HepG2 (cell line): ENCODE data around the gene SMYD1. TPM values are rescaled to one million over a fixed set of nuclear protein-coding genes. Genes with fewer than 3 reads are reported as not detected.

Experiments used
- ARNT ChIP-seq: fragments of 450-650 bp; IDR thresholded peaks from 2 replicates; pipeline ENCODE4 v1.6.1; 2017
- HNRNPL ChIP-seq: fragments of 200-400 bp; formaldehyde crosslinking; IDR thresholded peaks from 2 replicates; pipeline ENCODE4 v1.6.1; 2017; ENCODE audit warnings: mild to moderate bottlenecking, low read depth, low read length
- HOXD1 ChIP-seq: sonication (generic); formaldehyde crosslinking; IDR thresholded peaks from 2 replicates; pipeline ENCODE4 v1.5.0; 2020; ENCODE audit warnings: missing genetic modification reagents
- RARG ChIP-seq: sonication (generic); formaldehyde crosslinking; IDR thresholded peaks from 2 replicates; pipeline ENCODE4 v1.4.0; 2020; ENCODE audit warnings: low read depth, mild to moderate bottlenecking, missing genetic modification reagents
- ZFX ChIP-seq: sonication (generic); formaldehyde crosslinking; IDR thresholded peaks from 2 replicates; pipeline ENCODE4 v1.4.0; 2020; ENCODE audit warnings: mild to moderate bottlenecking, low read depth, missing genetic modification reagents, moderate library complexity
- ZNF12 ChIP-seq: sonication (generic); formaldehyde crosslinking; IDR thresholded peaks from 2 replicates; pipeline ENCODE4 v1.5.0; 2020; ENCODE audit warnings: missing genetic modification reagents
- ZNF225 ChIP-seq: sonication (generic); formaldehyde crosslinking; IDR thresholded peaks from 2 replicates; pipeline ENCODE4 v1.4.0; 2020; ENCODE audit warnings: mild to moderate bottlenecking, missing genetic modification reagents
- ZNF510 ChIP-seq: sonication (generic); formaldehyde crosslinking; IDR thresholded peaks from 2 replicates; pipeline ENCODE4 v1.4.0; 2020; ENCODE audit warnings: low read depth, mild to moderate bottlenecking, missing genetic modification reagents
- polyA plus RNA-seq, 8 experiments: library from polyadenylated mRNA; depleted of rRNA in 3 of 8; stranded (reverse) in 7 of 8; unstranded in 1 of 8; fragments of >200 nt; fragmentation: Illumina TruSeq in 4 of 8; extraction: Trizol in 4 of 8; gene quantifications; 2 replicates each; pipeline versions ENCODE4 v1.2.1 to v1.2.3, GENCODE V29; 2011 to 2016; ENCODE audit warnings: low read depth in 4 of 8, missing spikeins in 1 of 8, mixed read lengths in 1 of 8; ENCODE audit not compliant: insufficient read depth in 1 of 8
- total RNA-seq, 5 experiments: library from RNA; depleted of rRNA; stranded (reverse); fragments of >200 nt; fragmentation: Illumina TruSeq; extraction: Trizol; gene quantifications; 2 replicates each; pipeline ENCODE4 v1.2.3, GENCODE V29; 2016; ENCODE audit warnings: low read depth in 1 of 5
- TF ChIP-seq, protein P1 (sequence below): sonication (generic); formaldehyde crosslinking; IDR thresholded peaks from 2 replicates; pipeline ENCODE4 v1.8.0; 2023; ENCODE audit warnings: mild to moderate bottlenecking, missing genetic modification reagents
- TF ChIP-seq, protein P2 (sequence below): sonication (generic); formaldehyde crosslinking; IDR thresholded peaks from 2 replicates; pipeline ENCODE4 v1.4.0; 2020; ENCODE audit warnings: missing genetic modification reagents
- TF ChIP-seq, protein P3 (sequence below): IDR thresholded peaks from 2 replicates; pipeline ENCODE4 v1.6.1; 2016; ENCODE audit warnings: missing genetic modification reagents, missing compliant biosample characterization
- TF ChIP-seq, protein P4 (sequence below): sonication (generic); formaldehyde crosslinking; IDR thresholded peaks from 2 replicates; pipeline ENCODE4 v1.4.0; 2020; ENCODE audit warnings: mild to moderate bottlenecking, missing genetic modification reagents
- TF ChIP-seq, protein P5 (sequence below): sonication (generic); formaldehyde crosslinking; IDR thresholded peaks from 2 replicates; pipeline ENCODE4 v1.5.0; 2020; ENCODE audit warnings: mild to moderate bottlenecking, missing genetic modification reagents, borderline replicate concordance
- TF ChIP-seq, protein P6 (sequence below): IDR thresholded peaks from 2 replicates; pipeline ENCODE4 v1.6.1; 2016; ENCODE audit warnings: low read depth, borderline replicate concordance
- TF ChIP-seq, protein P7 (sequence below): sonication (generic); formaldehyde crosslinking; IDR thresholded peaks from 2 replicates; pipeline ENCODE4 v1.8.0; 2022; ENCODE audit warnings: mild to moderate bottlenecking, missing genetic modification reagents, borderline replicate concordance

The SMYD1 gene
- total and polyA plus RNA-seq, 2 of the 13 experiments (the other 11 are each of a cell fraction or from before 2014, with no cell fraction given): not detected

DNA sequence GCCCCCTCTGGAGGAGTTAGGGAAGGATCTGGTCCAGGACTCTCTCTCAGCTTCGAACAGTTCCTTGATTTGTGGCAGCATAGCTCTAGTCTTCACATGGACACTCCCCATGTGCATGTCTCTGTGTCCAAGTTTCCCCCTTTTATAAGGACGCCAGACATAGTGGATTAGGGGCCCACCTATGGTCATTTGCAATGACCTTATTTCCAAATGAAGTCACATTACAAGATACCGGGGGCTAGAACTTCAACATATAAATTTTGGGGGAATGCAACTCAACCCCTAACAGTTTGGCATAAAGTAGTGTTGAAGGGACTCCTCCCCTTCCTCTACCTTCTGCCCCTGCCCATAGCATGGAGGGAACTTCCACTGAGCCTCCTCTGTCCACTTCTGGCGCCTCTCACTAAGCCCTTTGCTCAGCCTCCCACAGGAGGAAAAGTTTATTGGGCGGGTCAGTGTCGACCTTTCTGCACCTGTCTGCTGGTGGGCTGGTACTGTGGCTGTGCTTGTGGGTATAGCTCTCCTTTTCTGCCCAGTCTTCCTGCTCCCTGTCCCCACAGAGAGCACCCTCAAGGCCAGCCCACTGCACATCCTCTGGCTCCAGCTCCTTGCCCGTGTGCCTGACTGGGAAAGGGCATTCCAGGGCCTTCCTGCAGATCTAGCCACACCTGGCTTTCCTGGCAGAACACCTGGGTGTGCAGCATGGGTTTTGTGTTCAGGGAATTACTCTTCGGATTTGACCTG lies 54.7 kb downstream of the SMYD1 start (continued):
- TF ChIP-seq, protein P1, sequence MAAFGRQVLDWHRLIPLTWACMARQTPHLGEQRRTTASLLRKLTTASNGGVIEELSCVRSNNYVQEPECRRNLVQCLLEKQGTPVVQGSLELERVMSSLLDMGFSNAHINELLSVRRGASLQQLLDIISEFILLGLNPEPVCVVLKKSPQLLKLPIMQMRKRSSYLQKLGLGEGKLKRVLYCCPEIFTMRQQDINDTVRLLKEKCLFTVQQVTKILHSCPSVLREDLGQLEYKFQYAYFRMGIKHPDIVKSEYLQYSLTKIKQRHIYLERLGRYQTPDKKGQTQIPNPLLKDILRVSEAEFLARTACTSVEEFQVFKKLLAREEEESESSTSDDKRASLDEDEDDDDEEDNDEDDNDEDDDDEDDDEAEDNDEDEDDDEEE (CRISPR knock-in tag): peak; percentile 65; the same call in 1 of the 2 replicates
- TF ChIP-seq HOXD1 (CRISPR knock-in tag) (peak; percentile 61; the same call in 1 of the 2 replicates), RARG (CRISPR knock-in tag) (no peak), ZNF225 (CRISPR knock-in tag) (0 out of 2 replicates have a peak, but pooled peaks have one; percentile 32), ZNF510 (CRISPR knock-in tag) (peak; percentile 74; the same call in 1 of the 2 replicates), ARNT (no peak), ZFX (CRISPR knock-in tag) (0 out of 2 replicates have a peak, but pooled peaks have one; percentile 41), ZNF12 (CRISPR knock-in tag) (no peak), HNRNPL (no peak)
- TF ChIP-seq, protein P2, sequence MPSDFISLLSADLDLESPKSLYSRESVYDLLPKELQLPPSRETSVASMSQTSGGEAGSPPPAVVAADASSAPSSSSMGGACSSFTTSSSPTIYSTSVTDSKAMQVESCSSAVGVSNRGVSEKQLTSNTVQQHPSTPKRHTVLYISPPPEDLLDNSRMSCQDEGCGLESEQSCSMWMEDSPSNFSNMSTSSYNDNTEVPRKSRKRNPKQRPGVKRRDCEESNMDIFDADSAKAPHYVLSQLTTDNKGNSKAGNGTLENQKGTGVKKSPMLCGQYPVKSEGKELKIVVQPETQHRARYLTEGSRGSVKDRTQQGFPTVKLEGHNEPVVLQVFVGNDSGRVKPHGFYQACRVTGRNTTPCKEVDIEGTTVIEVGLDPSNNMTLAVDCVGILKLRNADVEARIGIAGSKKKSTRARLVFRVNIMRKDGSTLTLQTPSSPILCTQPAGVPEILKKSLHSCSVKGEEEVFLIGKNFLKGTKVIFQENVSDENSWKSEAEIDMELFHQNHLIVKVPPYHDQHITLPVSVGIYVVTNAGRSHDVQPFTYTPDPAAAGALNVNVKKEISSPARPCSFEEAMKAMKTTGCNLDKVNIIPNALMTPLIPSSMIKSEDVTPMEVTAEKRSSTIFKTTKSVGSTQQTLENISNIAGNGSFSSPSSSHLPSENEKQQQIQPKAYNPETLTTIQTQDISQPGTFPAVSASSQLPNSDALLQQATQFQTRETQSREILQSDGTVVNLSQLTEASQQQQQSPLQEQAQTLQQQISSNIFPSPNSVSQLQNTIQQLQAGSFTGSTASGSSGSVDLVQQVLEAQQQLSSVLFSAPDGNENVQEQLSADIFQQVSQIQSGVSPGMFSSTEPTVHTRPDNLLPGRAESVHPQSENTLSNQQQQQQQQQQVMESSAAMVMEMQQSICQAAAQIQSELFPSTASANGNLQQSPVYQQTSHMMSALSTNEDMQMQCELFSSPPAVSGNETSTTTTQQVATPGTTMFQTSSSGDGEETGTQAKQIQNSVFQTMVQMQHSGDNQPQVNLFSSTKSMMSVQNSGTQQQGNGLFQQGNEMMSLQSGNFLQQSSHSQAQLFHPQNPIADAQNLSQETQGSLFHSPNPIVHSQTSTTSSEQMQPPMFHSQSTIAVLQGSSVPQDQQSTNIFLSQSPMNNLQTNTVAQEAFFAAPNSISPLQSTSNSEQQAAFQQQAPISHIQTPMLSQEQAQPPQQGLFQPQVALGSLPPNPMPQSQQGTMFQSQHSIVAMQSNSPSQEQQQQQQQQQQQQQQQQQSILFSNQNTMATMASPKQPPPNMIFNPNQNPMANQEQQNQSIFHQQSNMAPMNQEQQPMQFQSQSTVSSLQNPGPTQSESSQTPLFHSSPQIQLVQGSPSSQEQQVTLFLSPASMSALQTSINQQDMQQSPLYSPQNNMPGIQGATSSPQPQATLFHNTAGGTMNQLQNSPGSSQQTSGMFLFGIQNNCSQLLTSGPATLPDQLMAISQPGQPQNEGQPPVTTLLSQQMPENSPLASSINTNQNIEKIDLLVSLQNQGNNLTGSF (CRISPR knock-in tag): 0 out of 2 replicates have a peak, but pooled peaks have one; percentile 59
- TF ChIP-seq, protein P3, sequence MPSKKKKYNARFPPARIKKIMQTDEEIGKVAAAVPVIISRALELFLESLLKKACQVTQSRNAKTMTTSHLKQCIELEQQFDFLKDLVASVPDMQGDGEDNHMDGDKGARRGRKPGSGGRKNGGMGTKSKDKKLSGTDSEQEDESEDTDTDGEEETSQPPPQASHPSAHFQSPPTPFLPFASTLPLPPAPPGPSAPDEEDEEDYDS (CRISPR knock-in tag): peak; percentile 31
- TF ChIP-seq, protein P4, sequence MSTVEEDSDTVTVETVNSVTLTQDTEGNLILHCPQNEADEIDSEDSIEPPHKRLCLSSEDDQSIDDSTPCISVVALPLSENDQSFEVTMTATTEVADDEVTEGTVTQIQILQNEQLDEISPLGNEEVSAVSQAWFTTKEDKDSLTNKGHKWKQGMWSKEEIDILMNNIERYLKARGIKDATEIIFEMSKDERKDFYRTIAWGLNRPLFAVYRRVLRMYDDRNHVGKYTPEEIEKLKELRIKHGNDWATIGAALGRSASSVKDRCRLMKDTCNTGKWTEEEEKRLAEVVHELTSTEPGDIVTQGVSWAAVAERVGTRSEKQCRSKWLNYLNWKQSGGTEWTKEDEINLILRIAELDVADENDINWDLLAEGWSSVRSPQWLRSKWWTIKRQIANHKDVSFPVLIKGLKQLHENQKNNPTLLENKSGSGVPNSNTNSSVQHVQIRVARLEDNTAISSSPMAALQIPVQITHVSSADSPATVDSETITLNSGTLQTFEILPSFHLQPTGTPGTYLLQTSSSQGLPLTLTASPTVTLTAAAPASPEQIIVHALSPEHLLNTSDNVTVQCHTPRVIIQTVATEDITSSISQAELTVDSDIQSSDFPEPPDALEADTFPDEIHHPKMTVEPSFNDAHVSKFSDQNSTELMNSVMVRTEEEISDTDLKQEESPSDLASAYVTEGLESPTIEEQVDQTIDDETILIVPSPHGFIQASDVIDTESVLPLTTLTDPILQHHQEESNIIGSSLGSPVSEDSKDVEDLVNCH (CRISPR knock-in tag): no peak
- TF ChIP-seq, protein P5, sequence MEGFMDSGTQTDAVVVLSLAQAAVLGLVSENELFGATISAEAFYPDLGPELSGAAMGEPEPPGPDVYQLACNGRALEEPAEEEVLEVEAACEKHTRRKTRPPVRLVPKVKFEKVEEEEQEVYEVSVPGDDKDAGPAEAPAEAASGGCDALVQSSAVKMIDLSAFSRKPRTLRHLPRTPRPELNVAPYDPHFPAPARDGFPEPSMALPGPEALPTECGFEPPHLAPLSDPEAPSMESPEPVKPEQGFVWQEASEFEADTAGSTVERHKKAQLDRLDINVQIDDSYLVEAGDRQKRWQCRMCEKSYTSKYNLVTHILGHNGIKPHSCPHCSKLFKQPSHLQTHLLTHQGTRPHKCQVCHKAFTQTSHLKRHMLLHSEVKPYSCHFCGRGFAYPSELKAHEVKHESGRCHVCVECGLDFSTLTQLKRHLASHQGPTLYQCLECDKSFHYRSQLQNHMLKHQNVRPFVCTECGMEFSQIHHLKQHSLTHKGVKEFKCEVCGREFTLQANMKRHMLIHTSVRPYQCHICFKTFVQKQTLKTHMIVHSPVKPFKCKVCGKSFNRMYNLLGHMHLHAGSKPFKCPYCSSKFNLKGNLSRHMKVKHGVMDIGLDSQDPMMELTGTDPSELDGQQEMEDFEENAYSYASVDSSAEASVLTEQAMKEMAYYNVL (CRISPR knock-in tag): peak; percentile 38; the same call in 1 of the 2 replicates
- TF ChIP-seq, protein P6, sequence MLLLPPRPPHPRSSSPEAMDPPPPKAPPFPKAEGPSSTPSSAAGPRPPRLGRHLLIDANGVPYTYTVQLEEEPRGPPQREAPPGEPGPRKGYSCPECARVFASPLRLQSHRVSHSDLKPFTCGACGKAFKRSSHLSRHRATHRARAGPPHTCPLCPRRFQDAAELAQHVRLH: peak; percentile 32; the same call in 1 of the 2 replicates
- TF ChIP-seq, protein P7, sequence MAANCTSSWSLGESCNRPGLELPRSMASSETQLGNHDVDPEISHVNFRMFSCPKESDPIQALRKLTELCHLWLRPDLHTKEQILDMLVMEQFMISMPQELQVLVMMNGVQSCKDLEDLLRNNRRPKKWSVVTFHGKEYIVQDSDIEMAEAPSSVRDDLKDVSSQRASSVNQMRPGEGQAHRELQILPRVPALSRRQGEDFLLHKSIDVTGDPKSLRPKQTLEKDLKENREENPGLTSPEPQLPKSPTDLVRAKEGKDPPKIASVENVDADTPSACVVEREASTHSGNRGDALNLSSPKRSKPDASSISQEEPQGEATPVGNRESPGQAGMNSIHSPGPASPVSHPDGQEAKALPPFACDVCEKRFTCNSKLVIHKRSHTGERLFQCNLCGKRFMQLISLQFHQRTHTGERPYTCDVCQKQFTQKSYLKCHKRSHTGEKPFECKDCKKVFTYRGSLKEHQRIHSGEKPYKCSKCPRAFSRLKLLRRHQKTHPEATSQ (CRISPR knock-in tag): peak; percentile 49; the same call in 1 of the 2 replicates
